ENCODE data around the gene SH2D4B. TPM values are rescaled to one million over a fixed set of nuclear protein-coding genes. Genes with fewer than 3 reads are reported as not detected.

The SH2D4B gene
- polyA plus RNA-seq, 1 experiment = not detected

DNA sequence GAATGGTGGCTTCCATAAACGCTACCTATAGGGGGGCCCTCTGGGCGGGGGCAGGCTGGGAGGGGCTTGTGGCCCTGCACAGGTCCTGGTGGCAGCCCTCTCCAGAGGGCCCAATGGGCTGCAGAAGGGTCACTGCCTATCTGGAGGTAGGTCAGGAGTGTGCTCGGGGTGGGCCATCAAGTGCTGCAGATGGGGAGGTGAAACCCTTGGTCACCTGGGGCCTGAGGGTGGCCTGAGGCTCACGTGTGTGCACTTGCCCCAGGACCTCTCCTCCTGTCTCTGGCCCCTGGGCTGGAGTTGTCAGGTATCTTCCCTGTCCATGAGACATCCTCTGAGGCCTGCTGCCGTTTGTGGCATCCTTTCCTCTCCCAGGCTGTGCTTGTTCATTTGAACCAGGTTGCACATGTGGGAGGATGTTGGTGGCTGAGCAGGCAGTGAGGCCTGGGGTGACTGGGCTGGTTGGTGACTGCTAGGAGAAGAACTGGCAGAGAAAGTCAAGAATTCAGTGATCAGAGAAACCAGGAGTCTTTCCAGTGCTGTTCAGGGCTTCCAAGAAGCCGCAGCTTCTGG, 21.1 kb upstream of the SH2D4B start:
- no peak overlapping the region for H3K4me3 ChIP-seq (ENCODE audit: low read depth, low read length)
- no peak for DNase-seq (ENCODE audit: low read depth, low spot score)
- H3K9me3 ChIP-seq (ENCODE audit: control insufficient read depth, insufficient read depth, low read length) = no peaks in the 10 kb centered on the region
- no peak overlapping the region for H3K27ac ChIP-seq (ENCODE audit: low read depth, low read length)
- CTCF ChIA-PET = interaction anchor here (1.0 to 3.5 kb wide), 2 partner anchors 12 to 72 kb away, joined by 3 to 28 read pairs; no protein-coding TSS in a partner anchor
- POLR2A ChIA-PET = no interaction called here
- TF ChIP-seq, protein P1, sequence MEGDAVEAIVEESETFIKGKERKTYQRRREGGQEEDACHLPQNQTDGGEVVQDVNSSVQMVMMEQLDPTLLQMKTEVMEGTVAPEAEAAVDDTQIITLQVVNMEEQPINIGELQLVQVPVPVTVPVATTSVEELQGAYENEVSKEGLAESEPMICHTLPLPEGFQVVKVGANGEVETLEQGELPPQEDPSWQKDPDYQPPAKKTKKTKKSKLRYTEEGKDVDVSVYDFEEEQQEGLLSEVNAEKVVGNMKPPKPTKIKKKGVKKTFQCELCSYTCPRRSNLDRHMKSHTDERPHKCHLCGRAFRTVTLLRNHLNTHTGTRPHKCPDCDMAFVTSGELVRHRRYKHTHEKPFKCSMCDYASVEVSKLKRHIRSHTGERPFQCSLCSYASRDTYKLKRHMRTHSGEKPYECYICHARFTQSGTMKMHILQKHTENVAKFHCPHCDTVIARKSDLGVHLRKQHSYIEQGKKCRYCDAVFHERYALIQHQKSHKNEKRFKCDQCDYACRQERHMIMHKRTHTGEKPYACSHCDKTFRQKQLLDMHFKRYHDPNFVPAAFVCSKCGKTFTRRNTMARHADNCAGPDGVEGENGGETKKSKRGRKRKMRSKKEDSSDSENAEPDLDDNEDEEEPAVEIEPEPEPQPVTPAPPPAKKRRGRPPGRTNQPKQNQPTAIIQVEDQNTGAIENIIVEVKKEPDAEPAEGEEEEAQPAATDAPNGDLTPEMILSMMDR (IDR thresholded peaks at IDR 0.05; ENCODE audit: low read depth, low read length) = no peak
- H3K27me3 ChIP-seq (ENCODE audit: control insufficient read depth, insufficient read depth, low read length) = no peaks in the 10 kb centered on the region

DNA sequence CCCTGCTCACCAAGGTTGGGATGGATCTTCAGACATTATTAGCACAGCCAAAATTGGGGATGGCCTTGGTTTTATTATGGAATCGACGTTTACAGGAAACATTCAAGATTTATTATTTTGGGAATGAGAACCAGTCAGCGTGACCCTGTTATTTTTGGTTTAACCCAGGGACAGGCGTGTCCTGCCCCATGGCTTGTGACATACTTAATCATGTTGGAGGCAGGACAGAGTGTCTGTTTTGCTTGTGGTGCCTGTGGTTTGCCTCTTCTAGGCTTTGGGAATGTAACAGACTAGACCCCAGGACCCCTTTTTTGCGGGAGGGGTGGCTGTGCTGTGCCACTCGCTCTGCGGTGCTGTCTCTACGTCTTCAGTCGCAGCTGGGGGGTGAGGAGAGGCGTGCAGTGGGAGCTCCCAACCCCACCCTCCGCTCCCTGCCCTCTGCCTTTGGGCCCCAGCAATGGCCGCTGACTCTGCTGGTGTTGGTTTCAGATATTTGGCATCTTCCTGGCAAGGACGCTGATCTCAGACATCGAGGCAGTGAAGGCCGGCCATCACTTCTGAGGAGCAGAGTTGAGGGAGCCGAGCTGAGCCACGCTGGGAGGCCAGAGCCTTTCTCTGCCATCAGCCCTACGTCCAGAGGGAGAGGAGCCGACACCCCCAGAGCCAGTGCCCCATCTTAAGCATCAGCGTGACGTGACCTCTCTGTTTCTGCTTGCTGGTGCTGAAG, 20.1 kb upstream of the SH2D4B start:
- Histone ChIP-seq H3K27me3 (ENCODE audit: control insufficient read depth, insufficient read depth, low read length) (no peaks in the 10 kb centered on the region), H3K4me3 (ENCODE audit: low read depth, low read length) (no peak overlapping the region), H3K9me3 (ENCODE audit: control insufficient read depth, insufficient read depth, low read length) (no peaks in the 10 kb centered on the region), H3K27ac (ENCODE audit: low read depth, low read length) (no peak overlapping the region)
- ChIA-PET CTCF (no interaction called here), POLR2A (no interaction called here)
- DNase-seq (ENCODE audit: low read depth, low spot score) = no peak
- TF ChIP-seq, protein P1 (IDR thresholded peaks at IDR 0.05; ENCODE audit: low read depth, low read length) = no peak

DNA sequence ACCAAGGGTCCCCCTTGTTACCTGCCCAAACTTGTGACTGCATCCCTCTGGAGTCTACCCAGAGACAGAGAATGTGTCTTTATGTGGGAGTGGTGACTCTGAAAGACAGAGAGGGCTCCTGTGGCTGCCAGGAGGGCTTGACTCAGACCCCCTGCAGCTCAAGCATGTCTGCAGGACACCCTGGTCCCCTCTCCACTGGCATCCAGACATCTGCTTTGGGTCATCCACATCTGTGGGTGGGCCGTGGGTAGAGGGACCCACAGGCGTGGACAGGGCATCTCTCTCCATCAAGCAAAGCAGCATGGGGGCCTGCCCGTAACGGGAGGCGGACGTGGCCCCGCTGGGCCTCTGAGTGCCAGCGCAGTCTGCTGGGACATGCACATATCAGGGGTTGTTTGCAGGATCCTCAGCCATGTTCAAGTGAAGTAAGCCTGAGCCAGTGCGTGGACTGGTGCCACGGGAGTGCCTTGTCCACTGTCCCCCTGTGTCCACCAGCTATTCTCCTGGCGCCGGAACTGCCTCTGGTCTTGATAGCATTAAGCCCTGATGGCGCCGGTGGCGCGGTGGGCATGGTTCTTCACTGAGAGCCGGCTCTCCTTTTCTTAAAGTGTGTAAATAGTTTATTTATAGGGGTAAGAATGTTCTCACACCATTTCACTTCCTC, 19.4 kb upstream of the SH2D4B start:
- ChIA-PET CTCF (no interaction called here), POLR2A (no interaction called here)
- no peaks in the 10 kb centered on the region for H3K9me3 ChIP-seq (ENCODE audit: control insufficient read depth, insufficient read depth, low read length)
- no peaks in the 10 kb centered on the region for H3K27me3 ChIP-seq (ENCODE audit: control insufficient read depth, insufficient read depth, low read length)
- H3K27ac ChIP-seq (ENCODE audit: low read depth, low read length) = no peak overlapping the region
- DNase-seq (ENCODE audit: low read depth, low spot score) = no peak
- no peak overlapping the region for H3K4me3 ChIP-seq (ENCODE audit: low read depth, low read length)
- TF ChIP-seq, protein P1 (IDR thresholded peaks at IDR 0.05; ENCODE audit: low read depth, low read length) = no peak

DNA sequence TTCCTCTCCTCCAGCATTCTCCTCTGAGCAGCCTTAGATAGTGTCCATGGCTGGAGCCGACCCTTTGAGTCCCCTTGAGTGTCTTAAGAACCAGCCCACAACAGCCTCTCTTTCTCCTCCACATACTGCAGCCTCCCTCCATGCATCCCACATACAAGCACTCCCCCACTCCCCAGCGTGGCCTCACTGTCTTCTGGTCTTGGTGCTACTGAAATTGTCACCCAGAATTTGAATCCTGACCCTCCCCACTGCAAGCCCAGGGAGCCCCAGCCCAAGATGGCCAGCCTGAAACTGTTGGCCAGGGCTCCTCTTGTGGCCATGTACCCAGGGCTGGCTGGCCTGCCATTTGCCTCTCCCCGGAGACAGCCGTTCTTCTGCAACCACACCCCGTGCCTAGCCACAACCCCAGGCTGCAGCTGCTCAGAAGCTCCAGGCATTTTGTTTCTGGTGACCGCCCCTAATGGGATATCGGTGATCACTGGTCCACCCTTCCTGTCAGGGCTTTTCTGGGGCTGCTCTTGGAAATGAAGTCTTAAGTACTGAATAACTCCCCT, 18.8 kb upstream of the SH2D4B start:
- CTCF ChIA-PET = no interaction called here
- DNase-seq (ENCODE audit: low read depth, low spot score) = no peak
- no peaks in the 10 kb centered on the region for H3K27me3 ChIP-seq (ENCODE audit: control insufficient read depth, insufficient read depth, low read length)
- H3K27ac ChIP-seq (ENCODE audit: low read depth, low read length) = no peak overlapping the region
- POLR2A ChIA-PET = no interaction called here
- TF ChIP-seq, protein P1 (IDR thresholded peaks at IDR 0.05; ENCODE audit: low read depth, low read length) = no peak
- H3K9me3 ChIP-seq (ENCODE audit: control insufficient read depth, insufficient read depth, low read length) = no peaks in the 10 kb centered on the region
- no peak overlapping the region for H3K4me3 ChIP-seq (ENCODE audit: low read depth, low read length)
